GM21786 (cell line): ENCODE data around the gene SMIM5.
A peak's percentile ranks its signal among the peaks of the same experiment; 100 is the strongest.

Experiments used
- ATAC-seq: cut with Tn5 transposase; IDR thresholded peaks from one replicate; pipeline ENCODE4 v1.9.1; 2021; ENCODE audit not compliant: unreplicated experiment

The SMIM5 gene

DNA sequence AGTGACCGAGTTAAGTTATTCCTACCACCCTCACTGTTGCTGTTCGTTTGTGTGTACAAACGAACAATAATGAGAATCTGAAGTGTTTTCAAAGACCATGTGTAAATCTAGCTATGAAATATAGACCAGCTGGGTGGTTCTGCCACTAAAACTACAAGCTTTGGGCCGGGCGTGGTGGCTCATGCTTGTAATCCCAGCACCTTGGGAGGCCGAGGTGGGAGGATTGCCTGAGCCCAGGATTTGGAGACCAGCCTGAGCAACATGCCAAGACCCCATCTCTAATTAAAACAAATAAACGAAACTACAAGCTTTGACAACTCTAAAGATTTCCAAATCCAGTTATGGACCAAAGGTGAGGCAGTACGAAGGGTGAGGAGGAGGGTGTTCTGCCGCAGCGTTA is 32.7 kb downstream of the SMIM5 start:
- no peak for ATAC-seq

GRCh38 chr17:75666959-75667790 is 33.9 kb downstream of the SMIM5 start, which contains the start of the genes RECQL5 and SAP30BP:
Gene RECQL5, minus strand, starts transcription at chr17:75667154. Its CDS starts 597 bp downstream, at chr17:75666557.
Gene SAP30BP, plus strand, starts transcription at chr17:75667338. Its CDS starts 35 bp downstream, at chr17:75667373.
- peak; percentile 60 for ATAC-seq

- ATAC-seq, result no peak
Measured at GRCh38 chr17:75667825-75668224, 34.6 kb downstream of the SMIM5 start.

- no peak for ATAC-seq
Measured at GRCh38 chr17:75668489-75668888, 35.3 kb downstream of the SMIM5 start.

DNA sequence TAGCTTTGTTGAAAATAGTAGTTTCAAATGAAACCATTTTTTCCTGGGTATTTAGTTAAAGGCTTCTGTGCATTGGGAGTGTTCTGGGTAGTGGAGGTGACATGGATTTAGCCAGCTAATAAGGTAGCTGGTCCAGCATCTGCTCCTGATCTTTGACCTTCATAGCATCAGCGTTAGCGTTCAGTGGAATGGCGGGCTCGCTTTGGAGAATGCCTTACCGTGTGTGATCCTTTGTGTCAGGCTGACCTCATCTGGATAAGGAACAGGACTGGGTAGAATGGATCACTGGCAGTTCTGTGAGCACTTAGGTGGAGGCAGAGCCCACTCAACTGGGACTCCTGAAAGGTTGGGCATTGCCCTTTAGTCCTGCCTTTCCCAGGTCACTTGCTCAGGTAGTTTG is 37.6 kb downstream of the SMIM5 start:
- ATAC-seq, result no peak

DNA sequence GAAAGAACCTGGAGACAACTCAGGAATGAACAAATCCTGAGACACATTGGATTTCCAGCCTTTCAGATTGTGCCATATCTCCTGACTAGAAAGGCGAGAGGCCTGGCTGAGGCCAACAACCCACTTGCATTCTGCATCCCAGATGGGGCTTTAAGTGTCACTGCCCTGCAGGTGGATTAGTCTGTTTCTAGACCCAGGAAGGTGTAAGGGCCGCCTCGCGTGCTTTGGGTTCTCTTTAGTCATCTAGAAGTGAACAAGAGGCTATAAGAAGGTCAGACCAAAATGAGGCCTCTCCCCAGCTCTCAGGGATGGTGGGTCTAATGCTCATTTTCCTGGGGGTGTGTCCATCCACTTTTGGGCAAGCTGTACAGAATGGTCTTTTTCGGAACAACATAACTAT is 38.8 kb downstream of the SMIM5 start:
- ATAC-seq, result no peak

GRCh38 chr17:75673487-75673886 is 40.3 kb downstream of the SMIM5 start:
- no peak for ATAC-seq

DNA sequence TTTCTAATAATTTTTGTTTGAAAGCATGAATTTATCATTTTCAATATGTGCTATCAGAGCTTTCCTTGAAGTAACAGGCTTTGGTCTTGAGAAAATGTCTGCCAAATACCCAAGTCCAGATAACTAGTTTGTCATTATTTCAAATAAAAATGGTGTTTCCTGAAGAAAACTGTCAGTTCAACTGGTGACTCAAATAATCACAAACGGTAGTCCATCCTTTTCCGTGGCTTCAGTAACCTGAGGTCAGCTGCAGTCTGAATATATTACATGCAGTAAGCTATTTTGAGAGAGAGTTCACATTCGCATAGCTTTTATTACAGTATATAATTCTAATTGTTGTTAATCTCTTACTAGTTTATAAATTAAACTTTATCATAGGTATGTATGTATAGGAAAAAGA is 43.2 kb downstream of the SMIM5 start:
- no peak for ATAC-seq

- no peak for ATAC-seq
Measured at GRCh38 chr17:75679706-75680211, 46.5 kb downstream of the SMIM5 start.

DNA sequence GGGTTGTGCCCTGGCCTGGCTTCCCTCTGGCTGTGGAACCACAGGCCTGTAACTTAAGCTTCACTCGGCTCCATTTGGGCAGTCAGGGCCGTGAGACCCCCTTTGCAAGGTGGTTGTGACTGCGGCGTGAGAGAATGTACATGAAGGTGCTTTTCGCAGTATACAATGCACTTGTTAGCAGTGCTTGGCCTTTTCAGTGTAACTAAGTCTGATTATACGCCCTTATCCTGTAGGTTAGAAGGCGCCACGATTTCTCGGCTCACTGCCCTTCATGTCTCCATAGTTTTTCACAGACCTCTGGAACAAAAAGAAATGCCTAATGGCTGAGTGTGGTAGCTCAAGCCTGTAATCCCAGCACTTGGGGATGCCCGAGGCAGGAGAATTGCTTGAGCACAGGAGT is 47.2 kb downstream of the SMIM5 start:
- ATAC-seq, result no peak

- ATAC-seq, result no peak
Measured at GRCh38 chr17:75681289-75681688, 48.1 kb downstream of the SMIM5 start.

GRCh38 chr17:75683583-75683982 is 50.3 kb downstream of the SMIM5 start:
- no peak for ATAC-seq

DNA sequence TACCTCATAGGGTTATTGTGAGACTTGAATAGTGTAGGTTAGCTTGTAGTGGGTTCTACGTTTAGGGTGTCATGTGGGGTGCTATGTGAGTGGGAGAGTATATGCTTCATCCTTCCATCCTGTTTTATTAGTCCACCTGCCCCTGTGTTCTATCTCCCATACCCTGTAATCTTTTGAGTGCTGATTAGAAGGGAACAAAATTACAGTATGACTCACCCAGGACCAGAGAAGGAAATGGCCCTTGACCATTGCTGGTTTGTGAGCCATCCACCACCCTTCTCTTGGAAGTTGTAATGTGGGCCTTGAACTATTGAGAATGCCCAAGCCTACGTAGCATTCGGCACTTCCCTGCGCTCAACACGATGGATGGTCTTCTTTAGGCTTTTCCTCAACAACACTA is 51.0 kb downstream of the SMIM5 start:
- no peak for ATAC-seq

DNA sequence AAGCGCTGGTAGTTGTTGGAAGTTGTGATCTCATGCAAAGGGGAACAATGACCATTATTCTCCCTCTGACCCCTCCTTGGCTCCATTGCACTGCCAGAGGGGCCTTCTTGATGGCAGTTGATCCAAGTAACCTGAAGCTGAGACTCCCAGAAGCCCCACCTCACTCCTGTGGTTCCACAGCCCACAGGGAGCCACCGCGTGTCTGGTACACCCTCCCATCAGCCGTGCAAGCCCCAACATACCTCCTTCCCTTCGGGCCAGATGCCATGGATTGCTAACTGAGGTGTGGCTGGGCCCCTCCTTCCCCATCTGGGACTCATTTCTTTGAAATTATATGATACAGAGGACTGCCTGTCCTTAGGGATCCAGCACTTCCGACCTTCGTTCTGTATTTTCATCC is 51.7 kb downstream of the SMIM5 start:
- ATAC-seq, result no peak

DNA sequence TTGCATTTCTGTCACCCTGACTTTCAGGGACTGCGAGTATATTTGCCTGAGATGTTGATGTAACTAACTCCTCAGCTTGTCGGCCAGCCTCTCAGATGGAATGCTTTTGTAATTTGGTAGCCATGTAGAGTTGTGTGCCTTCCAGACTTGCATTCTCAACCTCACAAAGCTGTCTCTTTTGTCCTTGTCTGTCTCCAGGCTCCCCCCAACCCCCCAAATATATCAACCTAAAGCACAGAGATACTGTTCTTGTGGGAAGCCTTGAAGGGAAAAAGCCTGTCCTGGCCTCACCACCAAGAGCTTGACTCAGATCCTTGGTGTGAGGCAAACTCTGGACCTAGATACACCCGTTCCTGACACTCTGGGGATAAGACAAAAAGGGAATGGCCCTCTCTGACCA is 52.3 kb downstream of the SMIM5 start:
- no peak for ATAC-seq

GRCh38 chr17:75688209-75688825 is 55.1 kb downstream of the SMIM5 start:
- no peak for ATAC-seq

- no peak for ATAC-seq
Measured at GRCh38 chr17:75689441-75689873, 56.2 kb downstream of the SMIM5 start.
